HUES48 (cell line): ENCODE data around the gene CPA2.

Experiments
- H3K27ac ChIP-seq: one replicate; pipeline ENCODE4 v1.7.0; 2013; ENCODE audit warnings: low read depth, low read length, inconsistent platforms
- H3K27me3 ChIP-seq: 2 replicates; pipeline ENCODE4 v1.6.1; 2013; ENCODE audit warnings: mild to moderate bottlenecking, low read length; ENCODE audit not compliant: control insufficient read depth, insufficient read depth
- H3K36me3 ChIP-seq: 2 replicates; pipeline ENCODE4 v1.6.1; 2013; ENCODE audit warnings: low read length; ENCODE audit not compliant: control insufficient read depth, insufficient read depth
- H3K4me1 ChIP-seq: 2 replicates; pipeline ENCODE4 v1.6.1; 2013; ENCODE audit warnings: mild to moderate bottlenecking, low read length; ENCODE audit not compliant: control insufficient read depth, insufficient read depth
- H3K4me3 ChIP-seq: 2 replicates; pipeline ENCODE4 v1.5.1; 2013; ENCODE audit warnings: mild to moderate bottlenecking, low read depth, low read length
- H3K9ac ChIP-seq: 2 replicates; pipeline ENCODE4 v1.6.1; 2013; ENCODE audit warnings: mild to moderate bottlenecking, low read depth, low read length, moderate library complexity
- H3K9me3 ChIP-seq: 2 replicates; pipeline ENCODE4 v1.6.1; 2013; ENCODE audit warnings: low read length; ENCODE audit not compliant: control insufficient read depth, insufficient read depth

The CPA2 gene

GRCh38 chr7:130297628-130298543 is 31.2 kb downstream of the CPA2 start:
- H3K9me3 ChIP-seq = no peaks in the 10 kb centered on the region
- no peaks in the 10 kb centered on the region for H3K4me1 ChIP-seq
- no peak overlapping the region for H3K4me3 ChIP-seq
- H3K27ac ChIP-seq = no peak overlapping the region
- H3K9ac ChIP-seq = no peak overlapping the region
- H3K36me3 ChIP-seq = no peaks in the 10 kb centered on the region
- no peaks in the 10 kb centered on the region for H3K27me3 ChIP-seq

GRCh38 chr7:130298544-130299326 is 32.1 kb downstream of the CPA2 start:
- Histone ChIP-seq H3K9ac (no peak overlapping the region), H3K36me3 (no peaks in the 10 kb centered on the region), H3K4me3 (no peak overlapping the region), H3K27ac (no peak overlapping the region), H3K9me3 (no peaks in the 10 kb centered on the region), H3K27me3 (no peaks in the 10 kb centered on the region), H3K4me1 (no peaks in the 10 kb centered on the region)

- Histone ChIP-seq H3K9ac (no peak overlapping the region), H3K36me3 (no peaks in the 10 kb centered on the region), H3K4me1 (no peaks in the 10 kb centered on the region), H3K4me3 (no peak overlapping the region), H3K27ac (no peak overlapping the region), H3K27me3 (no peaks in the 10 kb centered on the region), H3K9me3 (no peaks in the 10 kb centered on the region)
These were observed 33.2 kb downstream of the CPA2 start for GRCh38 chr7:130299866-130300265.

GRCh38 chr7:130301501-130302020 is 34.9 kb downstream of the CPA2 start:
- no peaks in the 10 kb centered on the region for H3K27me3 ChIP-seq
- no peak overlapping the region for H3K4me3 ChIP-seq
- no peaks in the 10 kb centered on the region for H3K36me3 ChIP-seq
- no peaks in the 10 kb centered on the region for H3K9me3 ChIP-seq
- H3K4me1 ChIP-seq = no peaks in the 10 kb centered on the region
- H3K27ac ChIP-seq = no peak overlapping the region
- no peak overlapping the region for H3K9ac ChIP-seq

- H3K36me3 ChIP-seq = no peaks in the 10 kb centered on the region
- H3K9me3 ChIP-seq = no peaks in the 10 kb centered on the region
- H3K27ac ChIP-seq = no peak overlapping the region
- H3K27me3 ChIP-seq = no peaks in the 10 kb centered on the region
- no peak overlapping the region for H3K4me3 ChIP-seq
- no peak overlapping the region for H3K9ac ChIP-seq
- no peaks in the 10 kb centered on the region for H3K4me1 ChIP-seq
These were observed 36.0 kb downstream of the CPA2 start for GRCh38 chr7:130302649-130303048.

- H3K27ac ChIP-seq = no peak overlapping the region
These were observed 36.5 kb downstream of the CPA2 start for GRCh38 chr7:130303127-130303526.

GRCh38 chr7:130303551-130303950 is 36.9 kb downstream of the CPA2 start:
- Histone ChIP-seq H3K4me1 (no peaks in the 10 kb centered on the region), H3K27me3 (no peaks in the 10 kb centered on the region), H3K4me3 (no peak overlapping the region), H3K27ac (no peak overlapping the region), H3K36me3 (no peaks in the 10 kb centered on the region), H3K9me3 (no peaks in the 10 kb centered on the region), H3K9ac (no peak overlapping the region)

More at GRCh38 chr7:130303127-130303526, 36.5 kb downstream of the CPA2 start:
- Histone ChIP-seq H3K36me3 (no peaks in the 10 kb centered on the region), H3K9me3 (no peaks in the 10 kb centered on the region), H3K4me3 (no peak overlapping the region), H3K27me3 (no peaks in the 10 kb centered on the region), H3K9ac (no peak overlapping the region), H3K4me1 (no peaks in the 10 kb centered on the region)

GRCh38 chr7:130303982-130304381 is 37.3 kb downstream of the CPA2 start:
- Histone ChIP-seq H3K9ac (no peak overlapping the region), H3K9me3 (no peaks in the 10 kb centered on the region), H3K27me3 (no peaks in the 10 kb centered on the region), H3K36me3 (no peaks in the 10 kb centered on the region), H3K4me1 (no peaks in the 10 kb centered on the region), H3K4me3 (no peak overlapping the region), H3K27ac (no peak overlapping the region)

- Histone ChIP-seq H3K27me3 (no peaks in the 10 kb centered on the region), H3K9ac (no peak overlapping the region), H3K27ac (no peak overlapping the region), H3K4me3 (no peak overlapping the region), H3K4me1 (no peaks in the 10 kb centered on the region), H3K36me3 (no peaks in the 10 kb centered on the region), H3K9me3 (no peaks in the 10 kb centered on the region)
These were observed 38.2 kb downstream of the CPA2 start for GRCh38 chr7:130304878-130305277.

GRCh38 chr7:130305433-130306042 is 38.9 kb downstream of the CPA2 start:
- Histone ChIP-seq H3K27me3 (no peaks in the 10 kb centered on the region), H3K4me1 (no peaks in the 10 kb centered on the region), H3K27ac (no peak overlapping the region), H3K9me3 (no peaks in the 10 kb centered on the region), H3K9ac (no peak overlapping the region), H3K4me3 (no peak overlapping the region), H3K36me3 (no peaks in the 10 kb centered on the region)
